H1 (cell line): ENCODE data around the gene WDR37. TPM values are rescaled to one million over a fixed set of nuclear protein-coding genes. Genes with fewer than 3 reads are reported as not detected.

Experiments
- CTCF ChIA-PET: fragments of 300-600 bp; sonication (Branson Sonifier 250); formaldehyde crosslinking; loops from one replicate; lab custom pipeline; 2021; ENCODE audit not compliant: partially characterized antibody; lab: Charles Lee
- POLR2A ChIA-PET: fragments of 300-600 bp; sonication (Branson Sonifier 250); formaldehyde crosslinking; loops from one replicate; lab custom pipeline; 2021; ENCODE audit warnings: inconsistent platforms; ENCODE audit not compliant: partially characterized antibody; lab: Charles Lee
- DNase-seq, 2 experiments: peaks; one replicate each; pipeline versions ENCODE4 v3.0.0 to v3.0.0-alpha.2; 2010 to 2022; ENCODE audit warnings: low spot score in 2 of 2, low read depth in 1 of 2, mixed read lengths in 1 of 2
- FAIRE-seq: peaks from 2 replicates; lab custom pipeline; 2011; peaks lifted over from hg19 to GRCh38; lab: Jason Lieb, UNC
- H2AFZ ChIP-seq: 2 replicates; pipeline ENCODE4 v1.8.1; 2012; ENCODE audit warnings: low read length, inconsistent platforms
- H2AK5ac ChIP-seq: 2 replicates; pipeline ENCODE4 v1.6.1; 2013; ENCODE audit warnings: low read depth, low read length
- H2BK120ac ChIP-seq: replicated peaks from 2 replicates; pipeline ENCODE3; 2013; ENCODE audit warnings: low read depth, low read length, inconsistent platforms
- H2BK12ac ChIP-seq: 2 replicates; pipeline ENCODE4 v1.6.1; 2013; ENCODE audit warnings: low read depth, low read length
- H2BK15ac ChIP-seq: 2 replicates; pipeline ENCODE4 v1.6.1; 2013; ENCODE audit warnings: low read length
- H2BK20ac ChIP-seq: 2 replicates; pipeline ENCODE4 v1.6.1; 2013; ENCODE audit warnings: low read length
- H2BK5ac ChIP-seq: 2 replicates; pipeline ENCODE4 v1.6.1; 2013; ENCODE audit warnings: low read depth, low read length
- H3K14ac ChIP-seq: 2 replicates; pipeline ENCODE4 v1.6.1; 2013; ENCODE audit warnings: inconsistent platforms; ENCODE audit not compliant: insufficient read length
- H3K18ac ChIP-seq: 2 replicates; pipeline ENCODE4 v1.6.1; 2013; ENCODE audit warnings: low read length; ENCODE audit errors: extremely low read depth
- H3K23ac ChIP-seq: 2 replicates; pipeline ENCODE4 v1.6.1; 2013; ENCODE audit warnings: inconsistent platforms; ENCODE audit not compliant: insufficient read length
- H3K23me2 ChIP-seq: 2 replicates; pipeline ENCODE4 v1.6.1; 2013; ENCODE audit warnings: low read depth, low read length
- H3K27ac ChIP-seq: 2 replicates; pipeline ENCODE4 v1.6.1; 2011; ENCODE audit warnings: low read depth, low read length, inconsistent platforms
- H3K27me3 ChIP-seq, 4 experiments: replicated peaks in 1 of 4; 1 replicate in 1 of 4; 2 replicates in 3 of 4; pipeline versions ENCODE4 v1.6.1 to v1.8.1; 2011 to 2013; ENCODE audit warnings: low read length in 3 of 4, mild to moderate bottlenecking in 3 of 4, inconsistent platforms in 2 of 4, mixed read lengths in 2 of 4, moderate library complexity in 1 of 4; ENCODE audit not compliant: control insufficient read depth in 3 of 4, insufficient read depth in 3 of 4; ENCODE audit errors: extremely low read depth in 1 of 4
- H3K36me3 ChIP-seq, 4 experiments: 2 replicates each; pipeline versions ENCODE4 v1.6.1 to v1.8.1; 2011 to 2013; ENCODE audit warnings: mild to moderate bottlenecking in 4 of 4, low read length in 3 of 4, moderate library complexity in 2 of 4, control low read depth in 1 of 4, inconsistent platforms in 1 of 4; ENCODE audit not compliant: insufficient read depth in 4 of 4, control insufficient read depth in 2 of 4
- H3K4ac ChIP-seq: replicated peaks from 2 replicates; pipeline ENCODE3; 2013; ENCODE audit warnings: low read length, low read depth, mixed read lengths, inconsistent platforms; ENCODE audit not compliant: insufficient read length
- H3K4me1 ChIP-seq, 4 experiments: replicated peaks in 1 of 4; 1 replicate in 1 of 4; 2 replicates in 3 of 4; pipeline versions ENCODE4 v1.6.1 to v1.8.1; 2011 to 2013; ENCODE audit warnings: low read length in 3 of 4, inconsistent platforms in 2 of 4, mixed read lengths in 1 of 4; ENCODE audit not compliant: insufficient read depth in 4 of 4, control insufficient read depth in 3 of 4
- H3K4me2 ChIP-seq, 2 experiments: 2 replicates each; pipeline versions ENCODE4 v1.6.1 to v1.8.1; 2011 to 2013; ENCODE audit warnings: low read depth in 2 of 2, low read length in 2 of 2, control low read depth in 1 of 2, inconsistent platforms in 1 of 2, mild to moderate bottlenecking in 1 of 2; ENCODE audit not compliant: insufficient read depth in 1 of 2
- H3K4me3 ChIP-seq, 4 experiments: fragments of 200-600, 300-600 bp in 1 of 4; sonication (generic), shearing (Covaris generic), sonication (Bioruptor Twin) in 1 of 4; 2 replicates each; pipeline versions ENCODE4 v1.5.1 to v1.8.1; 2011 to 2016; ENCODE audit warnings: low read length in 4 of 4, low read depth in 3 of 4, control low read depth in 2 of 4, inconsistent platforms in 2 of 4, mild to moderate bottlenecking in 2 of 4, mixed read lengths in 1 of 4, moderate library complexity in 1 of 4; ENCODE audit not compliant: insufficient read depth in 2 of 4; ENCODE audit errors: extremely low read depth in 1 of 4
- H3K56ac ChIP-seq: replicated peaks from 2 replicates; pipeline ENCODE3; 2013; ENCODE audit warnings: low read depth, mild to moderate bottlenecking, mixed read lengths, low read length, inconsistent platforms; ENCODE audit not compliant: insufficient read length
- H3K79me1 ChIP-seq: 2 replicates; pipeline ENCODE4 v1.6.1; 2013; ENCODE audit warnings: low read depth, low read length, control low read depth
- H3K79me2 ChIP-seq, 2 experiments: 2 replicates each; pipeline versions ENCODE4 v1.6.1 to v1.8.1; 2012 to 2013; ENCODE audit warnings: low read length in 2 of 2, mild to moderate bottlenecking in 2 of 2, inconsistent platforms in 1 of 2; ENCODE audit not compliant: insufficient read depth in 2 of 2, control insufficient read depth in 1 of 2
- H3K9ac ChIP-seq, 4 experiments: replicated peaks in 1 of 4; 1 replicate in 1 of 4; 2 replicates in 3 of 4; pipeline versions ENCODE4 v1.6.1 to v1.8.1; 2011 to 2013; ENCODE audit warnings: low read depth in 3 of 4, low read length in 3 of 4, control low read depth in 2 of 4, mild to moderate bottlenecking in 2 of 4, moderate library complexity in 2 of 4, inconsistent platforms in 1 of 4; ENCODE audit errors: extremely low read depth in 1 of 4
- H3K9me3 ChIP-seq, 2 experiments: 2 replicates each; pipeline versions ENCODE4 v1.6.1 to v1.8.1; 2012 to 2013; ENCODE audit warnings: mild to moderate bottlenecking in 2 of 2, moderate library complexity in 2 of 2, control low read depth in 1 of 2, inconsistent platforms in 1 of 2, low read depth in 1 of 2, low read length in 1 of 2, mixed read lengths in 1 of 2; ENCODE audit not compliant: insufficient read depth in 2 of 2
- H4K20me1 ChIP-seq, 2 experiments: replicated peaks in 1 of 2; 2 replicates each; pipeline versions ENCODE3 to v1.8.1; 2011 to 2013; ENCODE audit warnings: inconsistent platforms in 2 of 2, low read length in 2 of 2, mild to moderate bottlenecking in 1 of 2; ENCODE audit not compliant: insufficient read depth in 2 of 2, control insufficient read depth in 1 of 2
- H4K5ac ChIP-seq: 2 replicates; pipeline ENCODE4 v1.6.1; 2013; ENCODE audit warnings: low read length, low read depth, mixed read lengths, inconsistent platforms; ENCODE audit not compliant: insufficient read length
- H4K8ac ChIP-seq: 2 replicates; pipeline ENCODE4 v1.8.0; 2013; ENCODE audit warnings: mild to moderate bottlenecking, moderate library complexity, low read length, inconsistent platforms; ENCODE audit not compliant: insufficient read depth; ENCODE audit errors: extremely low read depth
- H4K91ac ChIP-seq: replicated peaks from 2 replicates; pipeline ENCODE3; 2013; ENCODE audit warnings: low read length, mixed read lengths, inconsistent platforms; ENCODE audit not compliant: insufficient read length
- BCL11A ChIP-seq, 2 experiments: IDR thresholded peaks; one replicate each; pipeline ENCODE4 v1.6.1; 2011; ENCODE audit warnings: low read depth in 2 of 2, low read length in 2 of 2, mild to moderate bottlenecking in 2 of 2
- CEBPB ChIP-seq: IDR thresholded peaks from 2 replicates; pipeline ENCODE4 v1.6.1; 2012; ENCODE audit warnings: low read depth, low read length
- EGR1 ChIP-seq: IDR thresholded peaks from 2 replicates; pipeline ENCODE4 v1.6.1; 2011; ENCODE audit warnings: low read depth, low read length, borderline replicate concordance
- HDAC2 ChIP-seq, 2 experiments: fragments of 300-600 bp in 1 of 2; sonication (generic) in 1 of 2; IDR thresholded peaks; 2 replicates each; pipeline ENCODE4 v1.6.1; 2011 to 2012; ENCODE audit warnings: low read depth in 2 of 2, low read length in 2 of 2, mild to moderate bottlenecking in 2 of 2, moderate library complexity in 2 of 2, borderline replicate concordance in 1 of 2, inconsistent platforms in 1 of 2
- JUN ChIP-seq: IDR thresholded peaks from 2 replicates; pipeline ENCODE4 v1.6.1; 2011; ENCODE audit warnings: low read depth, mild to moderate bottlenecking, improper control_type of control experiment, low read length
- MAFK ChIP-seq: IDR thresholded peaks from 2 replicates; pipeline ENCODE4 v1.6.1; 2012; ENCODE audit warnings: low read depth, mild to moderate bottlenecking, improper control_type of control experiment, low read length
- MAX ChIP-seq: IDR thresholded peaks from 2 replicates; pipeline ENCODE4 v1.6.1; 2012; ENCODE audit warnings: inconsistent platforms
- SIRT6 ChIP-seq: IDR thresholded peaks from one replicate; pipeline ENCODE4 v1.7.1; 2012; ENCODE audit warnings: low read length, inconsistent platforms
- SIX5 ChIP-seq: IDR thresholded peaks from 2 replicates; pipeline ENCODE4 v1.6.1; 2011; ENCODE audit warnings: mild to moderate bottlenecking, low read depth, low read length
- SP2 ChIP-seq: IDR thresholded peaks from 2 replicates; pipeline ENCODE4 v1.6.1; 2012; ENCODE audit warnings: mild to moderate bottlenecking, low read length, inconsistent platforms
- TAF1 ChIP-seq: IDR thresholded peaks from 2 replicates; pipeline ENCODE4 v1.6.1; 2011; ENCODE audit warnings: mild to moderate bottlenecking, low read depth, low read length
- TBP ChIP-seq: IDR thresholded peaks from 2 replicates; pipeline ENCODE4 v1.6.1; 2011; ENCODE audit warnings: low read depth, low read length, improper control_type of control experiment
- TCF12 ChIP-seq: IDR thresholded peaks from 2 replicates; pipeline ENCODE4 v1.6.1; 2011; ENCODE audit warnings: low read depth, mild to moderate bottlenecking, low read length
- TEAD4 ChIP-seq: IDR thresholded peaks from 2 replicates; pipeline ENCODE4 v1.6.1; 2012; ENCODE audit warnings: low read depth, low read length, inconsistent platforms, mixed read lengths
- ZNF274 ChIP-seq: IDR thresholded peaks from 2 replicates; pipeline ENCODE4 v1.7.0; 2012; ENCODE audit warnings: low read length, borderline replicate concordance; ENCODE audit errors: extremely low read depth
- WGBS, 2 experiments: shearing (Covaris generic) in 1 of 2; methylation state at CpG; one replicate each; pipeline versions ENCODE4 v1.1.6 to v1.1.7; 2013 to 2015; ENCODE audit warnings: low lambda C conversion rate in 2 of 2, mixed read lengths in 2 of 2, inconsistent platforms in 1 of 2, low coverage in 1 of 2, missing lambda C conversion rate in 1 of 2; ENCODE audit not compliant: insufficient replicate concordance in 2 of 2, insufficient coverage in 1 of 2, insufficient read length in 1 of 2; ENCODE audit errors: extremely low coverage in 1 of 2, missing lambda C conversion rate in 1 of 2; 5-methylcytosine and 5-hydroxymethylcytosine counted together
- polyA plus RNA-seq, 7 experiments: library from polyadenylated mRNA; depleted of rRNA in 3 of 7; stranded (reverse) in 5 of 7; unstranded in 2 of 7; fragments of >200 nt in 5 of 7; fragments of 200-250 nt in 2 of 7; gene quantifications; 1 replicate in 5 of 7; 2 replicates in 1 of 7; 4 replicates in 1 of 7; pipeline versions ENCODE4 v1.2.1 to v1.2.3, GENCODE V29; 2011 to 2013; ENCODE audit warnings: missing spikeins in 2 of 7, mixed read lengths in 2 of 7
- total RNA-seq: library from RNA; stranded (reverse); fragmentation: NEBNext Ultra II Directional; extraction: Animal tissue kit (Norgen Biotek cat#: 25700); gene quantifications from 2 replicates; pipeline ENCODE4 v1.2.1, GENCODE V29; 2021

WDR37 gene
- total and polyA plus RNA-seq, 2 of the 8 experiments (the other 6 are each of a cell fraction or from before 2014, with no cell fraction given) = 9.6 to 12.0 TPM

DNA sequence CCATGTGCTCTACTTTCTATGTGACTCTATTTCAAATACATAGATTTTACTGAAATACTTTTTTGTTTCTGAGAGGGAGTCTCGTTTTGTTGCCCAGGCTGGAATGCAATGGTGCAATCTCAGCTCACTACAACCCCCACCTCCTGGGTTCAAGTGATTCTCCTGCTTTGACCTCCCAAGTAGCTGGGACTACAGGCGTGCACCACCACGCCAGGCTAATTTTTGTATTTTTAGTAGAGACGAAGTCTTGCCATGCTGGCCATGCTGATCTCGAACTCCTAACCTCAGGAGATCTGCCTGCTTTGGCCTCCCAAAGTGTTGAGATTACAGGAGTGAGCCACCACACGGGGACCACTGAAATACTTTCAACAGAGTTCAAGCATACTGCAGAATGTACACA is 10.8 kb upstream of the WDR37 start:
- Histone ChIP-seq H3K4me3 (0 out of 8 replicates have a peak overlapping the region, but pooled peaks of 1 of the 4 experiments have one; percentile 18), H3K14ac (no peak overlapping the region), H2AFZ (no peak overlapping the region), H3K9me3 (no peaks in the 10 kb centered on the region), H3K36me3 (peaks cover 3 to 44% (median 26%) of the 10 kb centered on the region in 4 experiments; a peak in 7 of 8 replicates), H3K27me3 (no peaks in the 10 kb centered on the region), H2AK5ac (no peak overlapping the region), H3K9ac (no peak overlapping the region), H2BK15ac (no peak overlapping the region), H3K4me2 (peak overlapping the region in 1 of 2 experiments; percentile 10; a peak in 1 of 4 replicates), H2BK120ac (no peak overlapping the region), H3K4ac (no peak overlapping the region), H3K18ac (no peak overlapping the region), H3K79me1 (peaks cover 10% of the 10 kb centered on the region; the same call in 1 of the 2 replicates), H3K23ac (no peak overlapping the region), H4K91ac (no peak overlapping the region), H2BK12ac (no peak overlapping the region), H4K20me1 (peaks cover 3 to 26% of the 10 kb centered on the region in 2 experiments), H2BK20ac (no peak overlapping the region), H3K27ac (no peak overlapping the region), H4K5ac (no peak overlapping the region), H2BK5ac (no peak overlapping the region), H3K56ac (no peak overlapping the region), H3K23me2 (no peaks in the 10 kb centered on the region; the same call in 1 of the 2 replicates), H3K79me2 (peaks cover 21 to 55% of the 10 kb centered on the region in 2 experiments), H3K4me1 (peaks cover 0 to 5% (median 2%) of the 10 kb centered on the region in 4 experiments; a peak in 3 of 7 replicates), H4K8ac (no peak overlapping the region)
- DNase-seq (no peak), FAIRE-seq (no peak)
- 77% methylated on average over 6 of the region's 6 CpGs; no CpG with 5 or more reads in 1 of the 2 experiments for WGBS, 2 experiments
- POLR2A ChIA-PET = interaction anchor here (0.9 to 1.6 kb wide), 6 partner anchors 9 to 26 kb away, joined by 3 to 4 read pairs (median 4); partner anchors contain the start of gene WDR37
- CTCF ChIA-PET = interaction anchor here (0.7 to 1.0 kb wide), 3 partner anchors 20 to 60 kb away, joined by 3 to 4 read pairs (median 3); partner anchors contain the start of gene IDI2
- TF ChIP-seq SIX5 (no peak), TEAD4 (no peak), MAX (no peak), TAF1 (no peak), ZNF274 (no peak), HDAC2 (IDR thresholded peaks at IDR 0.05; ENCODE audit: borderline replicate concordance in 1 of 2, low read depth in 2 of 2, low read length in 2 of 2) (no peak), TBP (no peak), CEBPB (no peak), MAFK (no peak), SP2 (no peak), SIRT6 (no peak), TCF12 (no peak), EGR1 (no peak), JUN (no peak), BCL11A (IDR thresholded peaks at IDR 0.05; ENCODE audit: low read depth in 2 of 2, low read length in 2 of 2) (no peak)
